Mesodermal cell (in vitro differentiated cells): ENCODE results near the gene PEAR1.

Experiments
- H3K27ac ChIP-seq: 2 replicates; pipeline ENCODE4 v1.7.0; 2013; ENCODE audit warnings: mild to moderate bottlenecking, low read depth, low read length, moderate library complexity; ENCODE audit not compliant: severe bottlenecking
- H3K36me3 ChIP-seq: 2 replicates; pipeline ENCODE4 v1.7.1; 2013; ENCODE audit warnings: mild to moderate bottlenecking, low read length, moderate library complexity; ENCODE audit not compliant: control insufficient read depth, insufficient read depth
- H3K4me1 ChIP-seq: one replicate; pipeline ENCODE4 v1.7.1; 2013; ENCODE audit warnings: mild to moderate bottlenecking, low read length; ENCODE audit not compliant: insufficient read depth, control insufficient read depth, poor library complexity, severe bottlenecking
- H3K4me3 ChIP-seq: 2 replicates; pipeline ENCODE4 v1.7.0; 2013; ENCODE audit warnings: low read length, control low read depth, mild to moderate bottlenecking; ENCODE audit not compliant: insufficient read depth, poor library complexity, severe bottlenecking; ENCODE audit errors: extremely low read depth
- H3K9me3 ChIP-seq: 2 replicates; pipeline ENCODE4 v1.7.1; 2013; ENCODE audit warnings: mild to moderate bottlenecking, low read length, moderate library complexity; ENCODE audit not compliant: control insufficient read depth
- WGBS, 2 experiments: methylation state at CpG; one replicate each; pipeline ENCODE4 v1.1.5; 2013; ENCODE audit warnings: missing lambda C conversion rate in 2 of 2; ENCODE audit not compliant: insufficient coverage in 2 of 2; 5-methylcytosine and 5-hydroxymethylcytosine counted together

Gene PEAR1

GRCh38 chr1:156860628-156861423 lies 32.7 kb upstream of the PEAR1 start, which contains the start of gene NTRK1:
NTRK1 (plus strand) TSS chr1:156860865; CDS start chr1:156860935, 70 bp downstream.
- 6 to 8% methylated on average over 55 to 59 of the region's 69 CpGs for WGBS, 2 experiments
- Histone ChIP-seq H3K4me3 (peak within 1 kb of the TSS; percentile 41), H3K36me3 (no peaks in the 10 kb centered on the region), H3K27ac (peak within 1 kb of the TSS; percentile 16), H3K9me3 (no peaks in the 10 kb centered on the region), H3K4me1 (peaks cover 21% of the 10 kb centered on the region)

GRCh38 chr1:156862584-156862983 lies 30.9 kb upstream of the PEAR1 start:
- 71% methylated on average over 4 of the region's 6 CpGs; no CpG with 5 or more reads in 1 of the 2 experiments for WGBS, 2 experiments

GRCh38 chr1:156862997-156863599 lies 30.4 kb upstream of the PEAR1 start:
- Histone ChIP-seq H3K4me3 (no peak overlapping the region), H3K9me3 (no peaks in the 10 kb centered on the region), H3K4me1 (peaks cover 31% of the 10 kb centered on the region), H3K36me3 (no peaks in the 10 kb centered on the region), H3K27ac (peak overlapping the region; percentile 69)
- WGBS, 2 experiments, result 24 to 30% methylated on average over 8 to 10 of the region's 10 CpGs

More at GRCh38 chr1:156862584-156862983, 30.9 kb upstream of the PEAR1 start:
- no peaks in the 10 kb centered on the region for H3K36me3 ChIP-seq
- peaks cover 31% of the 10 kb centered on the region for H3K4me1 ChIP-seq
- H3K9me3 ChIP-seq, result no peaks in the 10 kb centered on the region
- H3K4me3 ChIP-seq, result no peak overlapping the region
- peak overlapping the region; percentile 69 for H3K27ac ChIP-seq

DNA sequence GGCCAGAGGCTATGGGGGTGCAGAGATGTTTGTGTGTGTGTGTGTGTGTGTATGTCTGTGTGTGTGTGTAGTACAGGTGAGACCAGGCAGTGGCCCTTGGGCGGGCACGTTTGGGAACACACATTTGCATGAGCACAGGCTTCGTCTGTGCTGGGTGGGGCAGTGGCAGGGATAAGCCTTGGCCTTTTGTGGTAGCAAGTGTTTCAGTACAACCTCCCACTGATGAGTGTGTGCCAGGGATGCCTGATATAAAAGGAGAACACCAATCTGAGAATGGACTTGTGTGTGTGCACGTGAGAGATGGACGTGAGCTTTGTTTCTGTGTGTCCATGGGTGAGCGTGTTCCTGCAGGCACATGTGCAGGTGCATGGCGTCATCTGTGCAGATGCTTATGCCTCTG lies 29.9 kb upstream of the PEAR1 start:
- Histone ChIP-seq H3K9me3 (no peaks in the 10 kb centered on the region), H3K36me3 (no peaks in the 10 kb centered on the region), H3K27ac (peak overlapping the region; percentile 69), H3K4me1 (peaks cover 31% of the 10 kb centered on the region), H3K4me3 (no peak overlapping the region)
- 73 to 84% methylated on average over 6 to 7 of the region's 7 CpGs for whole genome bisulfite sequencing, 2 experiments

- Histone ChIP-seq H3K9me3 (no peaks in the 10 kb centered on the region), H3K36me3 (no peaks in the 10 kb centered on the region), H3K27ac (no peak overlapping the region), H3K4me3 (no peak overlapping the region), H3K4me1 (peaks cover 31% of the 10 kb centered on the region)
- WGBS, 2 experiments, result 73 to 89% methylated on average over 3 to 4 of the region's 4 CpGs
These were observed 28.7 kb upstream of the PEAR1 start for GRCh38 chr1:156864796-156865195.

DNA sequence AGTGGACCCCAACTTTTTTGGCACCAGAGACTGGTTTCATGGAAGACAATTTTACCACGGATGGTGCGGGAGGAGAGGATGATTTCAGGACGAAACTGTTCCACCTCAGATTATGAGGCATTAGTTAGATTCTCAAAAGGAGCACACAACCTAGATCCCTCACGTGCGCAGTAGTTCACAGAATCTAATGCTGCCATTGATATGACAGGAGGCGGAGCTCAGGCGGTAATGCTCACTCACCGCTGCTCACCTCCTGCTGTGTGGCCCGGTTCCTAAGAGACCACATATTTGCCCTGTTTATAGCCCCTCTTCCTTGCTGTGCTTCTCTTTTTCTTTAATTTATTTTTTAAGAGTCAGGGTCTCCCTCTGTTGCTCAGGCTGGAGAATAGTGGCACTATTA lies 28.3 kb upstream of the PEAR1 start:
- H3K36me3 ChIP-seq, result no peaks in the 10 kb centered on the region
- H3K4me1 ChIP-seq, result peaks cover 30% of the 10 kb centered on the region
- 69 to 84% methylated on average over 9 of the region's 9 CpGs for WGBS, 2 experiments
- no peaks in the 10 kb centered on the region for H3K9me3 ChIP-seq
- H3K27ac ChIP-seq, result no peak overlapping the region
- H3K4me3 ChIP-seq, result no peak overlapping the region

DNA sequence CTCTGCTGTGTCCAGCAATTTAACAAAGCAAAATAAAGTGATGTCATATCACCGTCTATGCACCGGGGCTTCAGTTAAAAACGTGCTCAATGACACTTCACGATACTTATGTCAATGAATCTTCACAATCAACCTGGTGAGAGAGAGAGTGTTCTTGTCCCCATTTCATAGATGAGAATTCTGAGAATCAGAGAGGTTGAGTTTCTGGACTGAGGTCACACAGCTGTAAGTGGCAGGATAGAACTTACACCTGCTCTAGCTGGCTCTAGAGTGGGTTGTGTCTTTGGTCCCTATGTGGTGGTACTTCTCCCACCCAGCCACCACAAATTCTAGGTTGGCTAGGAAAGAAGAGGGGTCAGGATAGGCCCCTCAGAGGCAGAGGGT lies 27.7 kb upstream of the PEAR1 start:
- Histone ChIP-seq H3K4me1 (peaks cover 27% of the 10 kb centered on the region), H3K9me3 (no peaks in the 10 kb centered on the region), H3K36me3 (no peaks in the 10 kb centered on the region), H3K4me3 (no peak overlapping the region), H3K27ac (no peak overlapping the region)
- 85 to 92% methylated on average over 4 of the region's 4 CpGs for WGBS, 2 experiments

- Histone ChIP-seq H3K4me1 (peaks cover 27% of the 10 kb centered on the region), H3K9me3 (no peaks in the 10 kb centered on the region), H3K36me3 (no peaks in the 10 kb centered on the region), H3K4me3 (no peak overlapping the region), H3K27ac (no peak overlapping the region)
- WGBS, 2 experiments, result 47 to 52% methylated on average over 5 of the region's 12 CpGs
These were observed 27.1 kb upstream of the PEAR1 start for GRCh38 chr1:156866249-156866909.

DNA sequence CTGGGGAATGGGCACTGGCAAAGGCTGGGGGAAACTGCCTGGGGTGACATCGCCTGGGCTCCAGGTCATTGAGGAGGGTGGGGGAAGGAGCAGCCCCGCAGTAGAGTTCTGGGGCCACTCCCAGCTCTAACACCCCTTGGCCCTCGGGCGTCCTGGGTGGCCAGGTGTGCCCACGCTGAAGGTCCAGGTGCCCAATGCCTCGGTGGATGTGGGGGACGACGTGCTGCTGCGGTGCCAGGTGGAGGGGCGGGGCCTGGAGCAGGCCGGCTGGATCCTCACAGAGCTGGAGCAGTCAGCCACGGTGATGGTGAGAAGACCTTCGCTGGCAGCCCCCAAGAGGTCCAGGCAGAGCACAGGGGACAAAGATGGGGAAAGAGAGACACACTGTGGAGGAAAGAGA lies 25.2 kb upstream of the PEAR1 start:
- H3K4me3 ChIP-seq, result no peak overlapping the region
- H3K9me3 ChIP-seq, result no peaks in the 10 kb centered on the region
- H3K36me3 ChIP-seq, result no peaks in the 10 kb centered on the region
- H3K4me1 ChIP-seq, result peaks cover 14% of the 10 kb centered on the region
- H3K27ac ChIP-seq, result no peak overlapping the region
- WGBS, 2 experiments, result 78 to 84% methylated on average over 10 to 12 of the region's 13 CpGs

GRCh38 chr1:156869455-156869854 lies 24.1 kb upstream of the PEAR1 start:
- no peaks in the 10 kb centered on the region for H3K9me3 ChIP-seq
- no peak overlapping the region for H3K4me3 ChIP-seq
- no peaks in the 10 kb centered on the region for H3K36me3 ChIP-seq
- H3K27ac ChIP-seq, result no peak overlapping the region
- peaks cover 10% of the 10 kb centered on the region for H3K4me1 ChIP-seq
- 92 to 96% methylated on average over 8 to 9 of the region's 9 CpGs for WGBS, 2 experiments
